ENCODE data around the gene ST6GAL1. TPM values are rescaled to one million over a fixed set of nuclear protein-coding genes. Genes with fewer than 3 reads are reported as not detected.
"Not testable (repeated sequence)": the region's sequence is repeated elsewhere in the genome, so short reads cannot be mapped to it uniquely, and the experiment has no call there.

The ST6GAL1 gene
- total RNA-seq, 1 experiment from 2014 or later, result 5.6 TPM

DNA sequence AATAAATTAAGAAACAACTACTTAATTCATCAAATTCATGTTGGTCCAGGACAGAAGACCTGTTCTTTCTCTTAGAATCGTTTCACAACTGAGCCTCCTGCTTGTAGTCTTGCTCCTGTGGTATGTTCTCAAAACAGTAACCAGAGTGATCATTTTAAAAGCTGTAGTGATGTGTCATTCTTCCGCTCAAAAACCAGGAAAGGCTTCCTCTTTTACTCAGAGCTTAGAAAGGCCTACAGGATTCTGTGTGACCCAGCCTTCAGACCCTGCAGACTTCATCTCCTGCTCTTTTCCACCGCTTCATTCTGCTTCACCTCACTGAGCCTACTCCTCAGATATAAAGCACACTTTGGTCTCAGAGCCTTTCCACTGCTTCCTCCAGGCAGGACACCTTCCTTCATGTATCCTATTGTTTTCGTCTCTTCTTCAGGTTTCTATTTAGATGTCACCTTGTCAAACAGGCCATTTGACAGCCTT, 22.7 kb downstream of the ST6GAL1 start:
- DNase-seq, result no peak
- H3K9me3 ChIP-seq, result peaks cover 11% of the 10 kb centered on the region; the same call in 1 of the 2 replicates
- no peaks in the 10 kb centered on the region for H3K36me3 ChIP-seq
- H3K27me3 ChIP-seq, result no peaks in the 10 kb centered on the region
- H3K4me3 ChIP-seq, result no peak overlapping the region

DNA sequence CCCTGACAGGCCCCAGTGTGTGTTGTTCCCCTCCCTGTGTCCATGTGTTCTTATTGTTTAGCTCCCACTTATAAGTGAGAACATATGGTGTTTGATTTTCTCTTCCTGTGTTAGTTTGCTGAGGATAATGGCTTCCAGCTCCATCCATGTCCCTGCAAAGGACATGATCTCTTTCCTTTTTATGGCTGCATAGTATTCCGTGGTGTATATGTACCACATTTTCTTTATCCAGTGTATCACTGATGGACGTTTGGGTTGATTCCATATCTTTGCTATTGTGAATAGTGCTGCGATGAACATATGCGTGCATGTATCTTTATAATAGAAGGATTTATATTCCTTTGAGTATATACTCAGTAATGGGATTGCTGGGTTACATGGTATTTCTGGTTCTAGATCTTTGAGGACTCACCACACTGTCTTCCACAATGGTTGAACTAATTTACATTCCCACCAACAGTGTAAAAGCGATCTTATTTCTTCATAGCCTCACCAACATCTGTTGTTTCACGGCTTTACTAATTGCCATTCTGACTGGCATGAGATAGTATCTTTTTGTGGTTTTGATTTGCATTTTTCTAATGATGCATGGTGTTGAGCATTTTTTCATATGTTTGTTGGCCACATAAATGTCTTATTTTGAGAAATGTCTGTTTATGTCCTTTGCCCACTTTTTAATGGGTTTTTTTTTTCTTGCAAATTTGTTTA, 23.8 kb downstream of the ST6GAL1 start:
- DNase-seq, H3K4me3 ChIP-seq, H3K27me3 ChIP-seq, H3K36me3 ChIP-seq: not testable (repeated sequence)
- peaks cover 11% of the 10 kb centered on the region; the same call in 1 of the 2 replicates for H3K9me3 ChIP-seq

DNA sequence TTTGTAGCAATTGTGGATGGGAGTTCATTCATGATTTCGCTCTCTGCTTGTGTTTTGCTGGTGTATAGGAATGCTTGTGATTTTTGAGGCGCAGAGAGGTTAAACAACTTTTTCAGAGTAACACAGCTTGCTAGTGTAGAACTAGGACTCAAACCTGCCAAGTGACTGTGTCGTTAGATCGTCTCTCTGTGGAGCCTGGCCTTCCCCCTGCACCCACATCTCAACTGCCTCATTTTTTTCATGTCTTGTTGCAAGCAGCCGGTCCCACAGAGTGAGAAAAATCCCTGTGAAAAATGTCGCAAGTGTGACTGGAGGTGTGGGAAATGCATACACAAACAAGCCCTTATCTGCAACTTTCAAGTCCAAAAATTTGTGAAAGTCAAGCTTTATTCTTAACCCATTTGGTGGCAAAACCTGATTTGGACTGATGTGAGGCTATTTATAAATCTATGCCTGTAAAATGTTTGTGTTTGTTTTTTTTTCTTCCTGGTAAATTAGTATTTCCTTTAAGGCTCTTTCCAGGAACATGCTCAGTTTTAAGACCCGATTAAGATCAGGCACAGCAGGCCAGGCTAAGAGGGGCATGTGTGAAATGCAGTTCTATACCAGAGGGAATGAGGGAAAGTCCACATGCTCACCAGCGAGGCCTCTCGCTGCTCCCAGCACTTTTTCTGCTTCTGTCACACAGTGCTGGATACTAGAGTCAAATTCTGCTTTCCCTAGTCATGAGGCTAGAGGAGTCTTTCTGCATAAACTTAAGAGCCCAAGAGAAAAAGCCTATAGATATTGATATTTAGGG, 25.8 kb downstream of the ST6GAL1 start:
- H3K4me3 ChIP-seq, result no peak overlapping the region
- H3K9me3 ChIP-seq, result peaks cover 11% of the 10 kb centered on the region; the same call in 1 of the 2 replicates
- no peaks in the 10 kb centered on the region for H3K36me3 ChIP-seq
- H3K27me3 ChIP-seq, result no peaks in the 10 kb centered on the region
- no peak for DNase-seq

DNA sequence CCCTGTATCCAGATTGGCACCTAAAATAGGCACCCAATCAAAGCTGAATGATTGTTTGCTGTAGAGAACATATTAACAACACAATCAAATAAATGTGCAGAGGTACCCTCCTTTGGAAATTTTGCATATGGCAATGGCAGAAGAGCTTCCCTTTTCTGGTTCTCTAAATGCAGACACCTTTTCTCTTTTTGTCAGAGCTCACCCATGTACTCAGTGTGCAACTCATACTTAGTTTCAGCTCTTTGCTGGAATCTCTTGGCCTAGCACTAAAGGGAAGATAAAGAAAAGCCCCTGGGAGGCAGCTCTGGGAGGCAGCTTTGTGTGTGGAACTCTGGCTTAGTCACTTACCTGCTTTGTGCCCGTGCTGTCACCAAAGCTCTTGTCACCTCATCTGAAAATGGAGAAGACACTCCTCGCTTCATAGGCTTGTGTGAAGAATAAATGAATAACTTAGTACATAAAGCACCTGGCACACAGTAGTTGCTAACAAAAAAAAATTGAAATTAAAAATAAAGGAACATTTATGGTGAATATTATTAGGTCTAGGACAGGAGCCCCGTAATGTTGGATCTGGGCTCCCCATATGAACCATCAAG, 28.8 kb downstream of the ST6GAL1 start:
- no peak overlapping the region for H3K4me3 ChIP-seq
- H3K9me3 ChIP-seq, result no peaks in the 10 kb centered on the region; the same call in 1 of the 2 replicates
- DNase-seq, result no peak

DNA sequence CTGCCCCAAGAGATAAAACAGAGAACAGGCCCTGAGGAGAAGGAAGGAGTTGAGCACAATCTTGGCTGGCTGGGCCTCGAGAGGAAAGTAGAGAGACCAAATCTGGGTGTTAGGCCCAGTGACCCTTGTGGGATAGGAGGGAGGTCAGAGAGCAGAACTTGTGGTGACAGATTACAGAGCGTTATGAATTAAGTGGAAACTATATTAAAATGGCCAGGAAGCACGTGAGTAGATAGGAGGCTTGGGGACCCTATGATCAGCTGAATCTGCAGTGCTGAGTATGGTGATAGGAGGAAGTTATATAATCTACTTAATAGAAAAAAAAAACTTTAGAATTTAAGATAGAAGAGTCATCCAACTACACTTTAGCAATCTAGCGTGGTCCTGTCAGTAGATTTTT, 30.0 kb downstream of the ST6GAL1 start:
- no peak for DNase-seq
- no peaks in the 10 kb centered on the region for H3K9me3 ChIP-seq
- no peaks in the 10 kb centered on the region for H3K36me3 ChIP-seq
- no peaks in the 10 kb centered on the region for H3K27me3 ChIP-seq
- H3K4me3 ChIP-seq, result no peak overlapping the region

More for the DNA sequence above, 28.8 kb downstream of the ST6GAL1 start:
- Histone ChIP-seq H3K36me3 (no peaks in the 10 kb centered on the region), H3K27me3 (no peaks in the 10 kb centered on the region)

DNA sequence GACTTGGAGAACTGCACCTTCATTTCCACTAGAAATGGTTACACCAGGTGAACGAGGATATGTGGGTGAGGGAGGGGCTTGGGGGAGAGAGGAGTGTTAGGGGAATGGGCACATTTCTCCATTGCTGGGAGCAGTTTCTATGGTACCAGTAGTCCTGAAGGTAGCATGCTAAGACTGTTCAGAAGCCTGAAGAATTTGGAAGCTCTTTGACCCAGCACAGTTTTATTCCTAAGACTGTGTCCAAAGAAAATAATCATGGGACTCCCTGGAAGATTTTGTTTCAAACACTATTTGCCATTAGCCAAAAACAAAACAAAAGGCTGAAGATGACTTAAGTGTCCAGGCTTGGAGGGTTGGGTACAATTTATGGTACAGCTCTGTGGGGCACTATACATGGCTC, 32.1 kb downstream of the ST6GAL1 start:
- DNase-seq, result no peak
- Histone ChIP-seq H3K27me3 (no peaks in the 10 kb centered on the region), H3K36me3 (no peaks in the 10 kb centered on the region), H3K9me3 (no peaks in the 10 kb centered on the region), H3K4me3 (no peak overlapping the region)

DNA sequence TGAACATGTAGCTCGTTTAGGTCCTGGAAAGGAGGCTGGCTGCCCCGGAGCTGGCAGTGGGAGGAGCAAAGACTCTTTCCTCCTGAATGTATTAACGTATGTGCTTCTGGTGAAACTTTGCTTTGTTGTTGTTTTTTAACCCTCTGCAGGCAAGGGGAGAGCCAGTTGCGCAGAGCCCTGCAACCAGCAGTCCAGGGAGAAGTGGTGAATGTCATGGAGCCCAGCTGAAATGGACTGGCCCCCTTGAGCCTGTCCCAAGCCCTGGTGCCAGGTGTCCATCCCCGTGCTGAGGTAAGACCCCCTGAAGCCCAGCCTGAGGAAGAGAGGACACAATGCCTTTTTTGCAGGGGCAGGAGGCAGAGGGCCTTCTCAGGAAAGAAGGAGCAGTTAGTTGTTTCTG, 33.3 kb downstream of the ST6GAL1 start:
- no peaks in the 10 kb centered on the region for H3K36me3 ChIP-seq
- H3K4me3 ChIP-seq, result no peak overlapping the region
- H3K9me3 ChIP-seq, result peaks cover 2% of the 10 kb centered on the region; the same call in 1 of the 2 replicates
- DNase-seq, result no peak
- no peaks in the 10 kb centered on the region for H3K27me3 ChIP-seq

DNA sequence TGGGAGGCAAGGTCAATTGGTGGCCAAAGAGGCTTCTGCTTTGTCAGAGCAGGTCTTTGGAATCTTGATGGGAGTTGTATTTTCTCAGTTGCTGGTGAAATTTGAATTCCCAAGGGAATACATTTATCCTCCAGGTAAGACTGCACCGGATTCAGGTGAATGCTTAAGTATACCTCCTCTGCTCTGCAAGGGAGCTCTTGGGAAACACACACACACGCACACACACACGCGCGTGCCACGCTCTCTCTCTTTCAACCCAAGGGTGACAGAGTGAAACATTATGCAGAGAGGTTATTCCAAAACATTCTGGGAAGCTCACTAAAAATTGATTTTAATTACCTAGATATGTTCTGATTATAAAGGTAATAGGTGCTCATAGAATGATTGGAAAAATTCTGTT, 33.7 kb downstream of the ST6GAL1 start:
- Histone ChIP-seq H3K27me3 (no peaks in the 10 kb centered on the region), H3K4me3 (no peak overlapping the region), H3K9me3 (peaks cover 3% of the 10 kb centered on the region; the same call in 1 of the 2 replicates), H3K36me3 (no peaks in the 10 kb centered on the region)
- DNase-seq, result no peak

DNA sequence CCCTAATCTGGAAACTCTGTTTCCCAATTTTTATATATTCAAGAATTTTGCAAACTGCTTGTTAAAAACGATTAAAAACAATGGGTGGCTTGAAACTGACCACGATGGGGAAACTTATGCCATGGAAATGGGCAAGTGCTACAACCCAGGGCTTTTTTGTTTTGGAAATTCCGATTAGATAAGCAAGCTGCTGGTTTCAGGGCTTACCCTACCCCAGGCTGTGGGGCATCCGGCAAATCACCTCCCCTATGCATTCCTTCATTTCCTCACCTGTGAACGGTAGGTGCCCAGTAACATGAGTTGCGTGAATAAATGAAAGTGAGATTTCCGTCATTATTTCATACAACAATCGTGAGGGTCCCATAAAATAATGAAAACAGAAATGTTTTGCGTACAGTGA, 34.3 kb downstream of the ST6GAL1 start:
- Histone ChIP-seq H3K36me3 (no peaks in the 10 kb centered on the region), H3K4me3 (no peak overlapping the region), H3K9me3 (peaks cover 8% of the 10 kb centered on the region; the same call in 1 of the 2 replicates), H3K27me3 (no peaks in the 10 kb centered on the region)
- no peak for DNase-seq

DNA sequence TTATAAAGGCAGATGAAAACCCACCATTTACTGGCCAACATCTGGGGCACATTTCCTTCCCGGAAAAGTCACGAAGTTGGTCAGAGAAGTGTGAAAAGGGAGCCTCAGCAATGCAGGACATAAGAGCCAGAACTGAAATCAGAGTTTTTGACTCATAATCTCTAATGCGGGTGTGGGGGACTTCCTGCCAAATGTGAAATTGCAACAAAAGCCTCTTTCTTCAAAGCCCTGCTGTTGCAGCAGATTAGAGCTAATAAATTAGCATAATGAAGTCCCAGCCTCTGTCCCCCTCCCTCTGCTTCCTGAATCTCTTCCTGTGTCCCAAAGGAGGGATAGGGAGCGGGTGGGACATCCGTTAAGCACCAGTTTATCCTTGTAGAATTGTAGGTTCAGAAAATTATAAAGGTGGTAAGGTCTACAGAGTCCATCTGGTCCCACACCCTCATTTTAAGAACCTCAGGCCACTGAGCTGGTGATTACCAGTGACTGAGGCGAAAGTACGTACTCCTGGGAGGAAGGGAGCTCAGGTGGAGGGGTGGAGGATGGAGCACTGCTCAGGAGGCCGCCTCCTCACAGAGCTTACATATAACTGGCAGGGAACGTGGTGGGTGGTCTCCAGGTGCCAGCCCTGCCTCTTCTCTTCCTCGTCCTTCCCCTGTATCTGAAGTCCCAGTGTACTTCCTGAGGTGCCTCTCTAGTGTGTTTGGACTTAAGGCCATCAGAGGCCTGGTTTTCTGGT, 35.0 kb downstream of the ST6GAL1 start:
- no peak for DNase-seq
- Histone ChIP-seq H3K4me3 (no peak overlapping the region), H3K36me3 (no peaks in the 10 kb centered on the region), H3K9me3 (peaks cover 8% of the 10 kb centered on the region; the same call in 1 of the 2 replicates), H3K27me3 (no peaks in the 10 kb centered on the region)

DNA sequence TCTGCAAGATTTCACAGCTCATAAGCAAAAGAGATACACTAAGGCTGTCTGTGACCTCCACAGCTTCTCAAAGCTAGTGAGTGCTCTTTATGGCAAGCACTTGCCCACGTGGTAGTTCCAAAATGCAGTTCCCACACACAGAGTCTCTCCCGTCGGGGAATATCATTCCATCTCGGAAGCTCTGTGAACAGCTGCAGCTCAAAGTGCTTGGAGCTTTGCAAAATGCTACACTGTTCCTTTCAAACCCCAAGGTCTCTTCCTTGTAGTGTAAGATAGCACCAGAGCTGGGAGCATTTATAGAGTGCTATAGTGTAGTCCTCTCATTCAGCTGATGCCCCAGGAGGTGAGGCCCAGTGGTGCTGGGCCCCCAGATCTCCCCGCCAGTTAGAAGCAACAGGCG, 36.1 kb downstream of the ST6GAL1 start:
- no peaks in the 10 kb centered on the region for H3K27me3 ChIP-seq
- no peak for DNase-seq
- peaks cover 8% of the 10 kb centered on the region; the same call in 1 of the 2 replicates for H3K9me3 ChIP-seq
- no peak overlapping the region for H3K4me3 ChIP-seq
- H3K36me3 ChIP-seq, result no peaks in the 10 kb centered on the region

DNA sequence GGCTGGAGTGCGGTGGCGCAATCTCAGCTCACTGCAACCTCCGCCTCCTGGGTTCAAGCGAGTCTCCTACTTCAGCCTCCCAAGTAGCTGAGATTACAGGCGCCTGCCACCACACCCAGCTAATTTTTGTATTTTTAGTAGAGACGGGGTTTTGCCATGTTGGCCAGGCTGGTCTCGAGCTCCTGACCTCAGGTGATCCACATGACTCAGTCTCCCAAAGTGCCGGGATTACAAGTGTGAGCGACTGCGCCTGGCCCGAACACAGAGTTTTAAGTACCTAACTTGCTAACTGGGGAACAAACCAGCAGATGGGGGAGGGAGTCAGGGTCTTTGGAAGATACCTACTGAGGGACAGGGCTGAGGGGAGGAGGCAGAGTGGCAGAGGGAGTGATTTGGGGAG, 36.9 kb downstream of the ST6GAL1 start:
- DNase-seq, H3K9me3 ChIP-seq, H3K27me3 ChIP-seq, H3K36me3 ChIP-seq, H3K4me3 ChIP-seq: not testable (repeated sequence)

DNA sequence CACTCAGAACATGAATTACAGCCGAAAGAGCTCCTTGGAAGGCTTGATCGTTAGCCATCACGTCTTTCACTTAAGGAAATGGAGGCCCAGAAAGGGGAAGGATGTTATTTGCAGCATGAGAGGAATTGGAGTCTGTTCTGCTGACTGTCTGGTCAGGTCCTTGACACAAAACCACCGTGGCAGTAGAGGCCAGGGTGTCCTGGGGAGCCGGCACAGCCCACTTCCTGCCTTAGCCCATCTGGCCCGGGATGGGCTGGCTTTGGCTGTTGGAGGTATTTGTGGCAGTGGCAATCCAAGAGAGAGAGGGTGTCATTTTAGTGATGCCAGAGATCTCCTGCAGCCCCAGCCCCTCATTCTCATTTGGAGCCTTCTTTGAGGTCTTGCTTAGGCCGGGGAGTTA, 37.4 kb downstream of the ST6GAL1 start:
- no peaks in the 10 kb centered on the region for H3K27me3 ChIP-seq
- DNase-seq, result peak; percentile 14
- H3K4me3 ChIP-seq, result no peak overlapping the region
- H3K9me3 ChIP-seq, result peaks cover 8% of the 10 kb centered on the region; the same call in 1 of the 2 replicates
- no peaks in the 10 kb centered on the region for H3K36me3 ChIP-seq

DNA sequence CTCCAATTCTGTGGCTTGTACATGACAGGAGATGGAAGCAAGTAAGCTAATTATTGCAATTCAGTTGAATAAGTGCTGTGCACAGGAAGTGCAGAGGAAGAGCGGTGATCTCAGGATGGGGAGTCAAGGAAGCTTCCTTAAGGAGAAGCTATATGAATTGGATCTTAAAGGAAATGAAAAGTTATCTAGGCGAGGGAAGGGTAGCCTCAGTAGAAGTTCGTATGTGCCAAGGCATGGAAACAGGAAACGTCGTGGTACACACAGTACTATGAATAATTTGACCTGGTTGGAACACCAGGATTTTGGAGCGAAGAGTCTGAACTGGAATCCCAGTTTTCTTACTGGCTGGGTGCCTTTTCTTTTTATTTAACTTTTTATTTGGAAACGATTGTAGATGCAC, 39.3 kb downstream of the ST6GAL1 start:
- H3K9me3 ChIP-seq, result peaks cover 8% of the 10 kb centered on the region; the same call in 1 of the 2 replicates
- H3K36me3 ChIP-seq, result no peaks in the 10 kb centered on the region
- DNase-seq, result no peak
- H3K27me3 ChIP-seq, result no peaks in the 10 kb centered on the region
- H3K4me3 ChIP-seq, result no peak overlapping the region

DNA sequence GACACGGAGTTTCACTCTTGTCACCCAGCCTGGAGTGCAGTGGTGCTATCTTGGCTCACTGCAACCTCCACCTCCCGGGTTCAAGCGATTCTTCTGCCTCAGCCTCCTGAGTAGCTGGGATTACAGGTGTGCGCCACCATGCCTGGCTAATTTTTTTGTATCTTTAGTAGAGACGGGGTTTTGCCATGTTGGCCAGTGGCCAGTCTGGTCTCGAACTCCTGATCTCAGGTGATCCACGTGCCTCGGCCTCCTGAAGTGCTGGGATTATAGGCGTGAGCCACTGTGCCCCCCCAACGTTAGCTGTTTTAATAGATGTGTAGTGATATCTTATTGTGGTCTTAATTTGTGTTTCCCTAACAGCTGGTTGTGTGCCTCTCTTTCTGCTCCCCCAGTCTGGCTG, 40.8 kb downstream of the ST6GAL1 start:
- not testable (repeated sequence) for H3K27me3 ChIP-seq, DNase-seq, H3K36me3 ChIP-seq, H3K4me3 ChIP-seq, H3K9me3 ChIP-seq

DNA sequence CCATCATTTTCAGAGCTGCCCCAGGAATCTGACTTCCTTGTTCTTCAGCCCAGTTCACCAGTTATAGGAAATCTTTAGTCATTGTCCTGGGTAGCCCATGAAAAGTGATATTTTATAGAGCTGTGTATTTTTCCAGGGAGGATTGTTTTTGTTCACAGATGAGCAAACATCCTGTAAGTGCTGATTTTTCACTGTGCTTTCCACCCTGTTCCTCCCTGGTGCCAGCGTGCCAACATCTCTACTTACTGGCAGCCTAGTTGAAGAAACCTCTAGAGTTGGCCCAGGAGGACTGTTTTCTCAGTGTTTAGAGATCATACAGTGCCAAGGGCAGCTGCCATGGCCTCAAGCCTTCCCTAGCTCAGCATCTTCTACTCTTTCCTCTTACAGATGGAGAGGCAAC, 41.3 kb downstream of the ST6GAL1 start:
- H3K4me3 ChIP-seq, result no peak overlapping the region
- H3K9me3 ChIP-seq, result peaks cover 8% of the 10 kb centered on the region; the same call in 1 of the 2 replicates
- no peaks in the 10 kb centered on the region for H3K27me3 ChIP-seq
- DNase-seq, result peak; percentile 80
- no peaks in the 10 kb centered on the region for H3K36me3 ChIP-seq
